GM10266 (cell line): ENCODE data around the gene ADCY5.

Experiments used
- DNase-seq: peaks from one replicate; pipeline ENCODE4 v3.0.0; 2012; ENCODE audit errors: extremely low spot score
- CTCF ChIP-seq: IDR thresholded peaks from 2 replicates; pipeline ENCODE4 v1.5.1; 2012; ENCODE audit warnings: mild to moderate bottlenecking, low read depth; ENCODE audit not compliant: control insufficient read depth, insufficient read depth; ENCODE audit errors: missing control alignments

ADCY5 gene

DNA sequence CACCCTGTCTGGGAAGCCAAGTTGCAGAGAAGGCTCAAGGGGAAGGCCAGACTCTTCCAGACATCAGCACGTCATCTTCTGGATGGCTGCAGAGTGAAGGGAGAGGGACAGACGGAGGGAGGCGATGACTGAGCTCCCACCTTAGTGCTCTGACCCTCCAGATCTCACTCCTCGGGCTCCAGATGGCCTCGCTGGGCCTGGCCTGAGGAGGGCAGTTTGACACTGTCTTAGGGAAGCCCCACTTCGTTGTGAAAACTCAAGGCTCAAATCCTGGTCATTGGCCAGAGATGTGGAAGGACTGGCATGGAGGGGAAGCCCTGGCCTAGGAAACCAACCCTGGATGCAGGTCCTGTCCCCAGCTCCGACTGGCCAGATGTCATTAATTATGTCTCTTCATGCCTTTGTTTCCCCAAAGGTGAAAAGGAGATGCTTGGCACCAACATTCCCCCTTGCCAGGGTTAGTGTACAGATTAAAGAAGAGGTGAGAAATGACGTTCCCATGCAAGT is 70.4 kb downstream of the ADCY5 start:
- DNase-seq, result no peak
- no peak for TF ChIP-seq CTCF

DNA sequence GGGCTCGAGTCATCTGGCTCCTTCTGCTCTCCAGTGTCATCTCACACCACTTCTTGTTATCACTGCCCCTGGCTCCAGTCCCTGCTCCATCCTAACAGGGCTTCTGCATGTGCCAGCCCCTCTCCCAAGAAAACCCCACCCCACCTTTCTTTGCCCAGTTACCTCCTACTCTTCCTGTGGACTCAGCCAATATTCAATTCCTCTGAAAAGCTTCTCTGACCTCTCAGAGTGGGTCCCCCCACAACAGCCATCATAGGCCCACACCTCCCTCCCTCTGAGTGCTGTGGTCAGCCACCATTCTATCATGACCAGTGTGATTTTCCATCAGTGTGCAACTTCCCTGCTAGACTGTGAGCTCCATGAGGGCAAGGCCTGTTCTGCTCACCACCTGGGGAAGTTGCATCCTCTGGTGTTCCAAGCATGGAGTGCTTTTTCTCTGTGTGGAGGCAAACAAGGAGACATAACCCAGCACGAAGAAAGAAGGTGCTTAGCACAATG is 71.6 kb downstream of the ADCY5 start:
- TF ChIP-seq CTCF, result no peak
- DNase-seq, result no peak

DNA sequence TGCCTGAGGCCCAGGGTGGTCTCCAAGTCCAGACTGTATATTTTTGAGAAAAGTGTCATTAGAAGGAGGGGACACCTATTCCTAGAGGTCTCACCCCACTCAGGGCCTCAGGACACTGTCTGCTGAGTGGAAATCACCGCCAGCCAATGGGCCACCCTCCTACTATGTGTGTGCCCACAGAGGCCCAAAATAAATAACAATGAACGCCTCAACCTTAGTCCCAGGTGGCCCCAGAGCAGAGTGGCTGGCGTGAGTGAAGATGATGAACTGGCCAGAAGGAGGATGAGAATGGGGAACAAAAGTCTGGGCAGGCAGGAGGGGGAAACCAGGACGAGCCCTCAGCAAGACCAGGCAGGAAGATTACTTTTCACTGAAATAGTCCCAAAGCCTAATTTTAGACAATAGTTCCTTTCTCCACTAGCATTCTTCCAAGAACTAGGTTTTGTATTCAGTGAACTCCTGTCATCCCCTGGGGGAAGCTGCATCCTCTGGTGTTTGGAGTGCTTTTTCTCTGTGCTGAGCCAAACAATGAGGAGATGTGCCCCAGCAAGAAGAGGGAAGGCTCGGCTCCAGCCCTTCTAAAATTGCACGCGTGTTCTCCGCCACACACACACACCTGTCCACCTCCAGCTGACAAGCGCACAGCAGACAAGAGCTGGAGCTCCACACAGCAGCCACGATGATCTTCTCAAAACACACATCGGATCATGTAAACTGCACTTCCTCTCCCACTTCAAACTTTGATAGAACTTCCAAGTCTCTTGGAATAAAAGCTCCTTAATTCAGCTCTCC is 72.2 kb downstream of the ADCY5 start:
- no peak for TF ChIP-seq CTCF
- no peak for DNase-seq

DNA sequence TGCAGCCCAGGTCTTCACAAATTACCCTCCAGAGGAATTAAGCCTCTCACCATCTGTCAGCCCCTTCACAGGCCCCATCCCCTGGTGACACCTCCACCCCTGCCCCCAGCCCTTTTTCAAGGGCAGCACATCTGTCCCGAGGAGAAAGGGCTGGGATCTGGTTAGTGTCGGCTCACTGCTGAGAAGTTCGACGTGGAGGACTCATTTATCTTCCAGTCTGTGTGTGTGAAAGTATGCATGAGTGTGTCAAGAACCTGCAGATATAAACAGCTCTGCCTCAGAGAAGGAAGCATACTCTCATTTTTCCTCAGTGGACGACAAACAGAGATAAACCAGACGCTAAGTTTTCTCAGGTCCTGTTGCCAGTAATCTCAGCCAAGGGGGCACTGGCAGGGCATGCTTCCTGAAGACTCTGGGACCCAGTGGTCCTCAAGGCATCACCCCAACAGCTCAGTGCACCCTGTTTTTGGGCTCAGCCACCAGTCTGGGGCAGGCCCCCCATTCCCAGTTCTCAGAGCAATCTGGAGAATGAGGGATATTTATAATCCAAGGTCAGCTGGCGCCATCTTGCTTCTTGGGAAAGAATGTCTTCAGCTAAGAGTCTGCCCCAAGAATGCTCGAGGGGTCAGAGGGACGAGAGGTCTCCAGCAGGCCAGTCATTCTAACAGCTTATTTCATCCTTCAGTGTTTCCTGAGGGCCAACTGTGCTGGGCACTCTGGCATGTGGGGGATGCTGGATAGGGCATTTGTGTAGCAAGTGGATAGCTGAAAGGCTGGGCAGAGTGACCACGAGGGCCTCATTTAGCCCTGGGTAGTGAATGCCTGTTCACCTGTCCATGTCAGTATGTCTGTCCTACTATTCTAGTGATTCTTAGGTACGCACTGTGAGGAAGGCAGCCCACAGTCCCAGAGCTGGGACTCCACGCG is 73.6 kb downstream of the ADCY5 start:
- TF ChIP-seq CTCF, result no peak
- no peak for DNase-seq

- no peak for DNase-seq
- no peak for TF ChIP-seq CTCF
Observed at GRCh38 chr3:123374016-123374415, 74.9 kb downstream of the ADCY5 start.

GRCh38 chr3:123373474-123373987 is 75.4 kb downstream of the ADCY5 start:
- no peak for DNase-seq
- no peak for TF ChIP-seq CTCF
